Keratinocyte (primary cell): Measurements from ENCODE around the gene ITIH6. TPM values are rescaled to one million over a fixed set of nuclear protein-coding genes. Genes with fewer than 3 reads are reported as not detected.

Experiments
- DNase-seq: peaks from one replicate; pipeline ENCODE4 v3.0.0-alpha.2; 2011; ENCODE audit warnings: low read depth, missing footprints, low spot score
- FAIRE-seq: peaks from 2 replicates; lab custom pipeline; 2011; peaks lifted over from hg19 to GRCh38; lab: Jason Lieb, UNC
- H2AFZ ChIP-seq: 2 replicates; pipeline ENCODE4 v1.6.0; 2012; ENCODE audit warnings: low read length, control low read depth, inconsistent platforms; ENCODE audit not compliant: control insufficient read depth
- H3K27ac ChIP-seq: 2 replicates; pipeline ENCODE4 v1.5.1; 2011; ENCODE audit warnings: low read length; ENCODE audit not compliant: control insufficient read depth, insufficient read depth
- H3K27me3 ChIP-seq: 3 replicates; pipeline ENCODE4 v1.6.0; 2011; ENCODE audit warnings: low read length; ENCODE audit not compliant: control insufficient read depth, insufficient read depth; ENCODE audit errors: extremely low read depth
- H3K36me3 ChIP-seq, 2 experiments: 2 replicates in 1 of 2; 3 replicates in 1 of 2; pipeline ENCODE4 v1.5.1; 2011; ENCODE audit warnings: low read length in 2 of 2, mild to moderate bottlenecking in 1 of 2; ENCODE audit not compliant: control insufficient read depth in 2 of 2, insufficient read depth in 2 of 2; ENCODE audit errors: extremely low read depth in 1 of 2
- H3K4me1 ChIP-seq: 3 replicates; pipeline ENCODE4 v1.5.1; 2011; ENCODE audit warnings: low read length; ENCODE audit not compliant: control insufficient read depth, insufficient read depth; ENCODE audit errors: extremely low read depth
- H3K4me2 ChIP-seq: 3 replicates; pipeline ENCODE4 v1.6.0; 2011; ENCODE audit warnings: low read depth, low read length; ENCODE audit not compliant: control insufficient read depth, insufficient read depth; ENCODE audit errors: extremely low read depth
- H3K4me3 ChIP-seq, 3 experiments: fragments of 200-600 bp in 1 of 3; sonication (generic) in 1 of 3; 2 replicates in 2 of 3; 3 replicates in 1 of 3; pipeline ENCODE4 v1.5.1; 2011 to 2016; ENCODE audit warnings: low read length in 3 of 3, mild to moderate bottlenecking in 3 of 3, control low read depth in 2 of 3, inconsistent platforms in 1 of 3, low read depth in 1 of 3, mixed read lengths in 1 of 3, mixed run types in 1 of 3, moderate library complexity in 1 of 3; ENCODE audit not compliant: control insufficient read depth in 2 of 3, insufficient read depth in 2 of 3; ENCODE audit errors: extremely low read depth in 1 of 3
- H3K79me2 ChIP-seq: 2 replicates; pipeline ENCODE4 v1.6.0; 2012; ENCODE audit warnings: low read length; ENCODE audit not compliant: control insufficient read depth, insufficient read depth
- H3K9ac ChIP-seq: 3 replicates; pipeline ENCODE4 v1.6.0; 2011; ENCODE audit warnings: low read length; ENCODE audit not compliant: control insufficient read depth, insufficient read depth; ENCODE audit errors: extremely low read depth
- H3K9me1 ChIP-seq: 3 replicates; pipeline ENCODE4 v1.6.0; 2011; ENCODE audit warnings: low read length; ENCODE audit not compliant: control insufficient read depth, insufficient read depth; ENCODE audit errors: extremely low read depth
- H3K9me3 ChIP-seq: 2 replicates; pipeline ENCODE4 v1.5.1; 2012; ENCODE audit warnings: low read depth, low read length; ENCODE audit not compliant: control insufficient read depth
- H4K20me1 ChIP-seq: 3 replicates; pipeline ENCODE4 v1.6.0; 2011; ENCODE audit warnings: low read length; ENCODE audit not compliant: control insufficient read depth, insufficient read depth; ENCODE audit errors: extremely low read depth
- CTCF ChIP-seq, 3 experiments: IDR thresholded peaks in 1 of 3; conservative IDR thresholded peaks in 1 of 3; optimal IDR thresholded peaks in 1 of 3; 2 replicates in 2 of 3; 3 replicates in 1 of 3; pipeline versions ENCODE3 to v1.5.1; 2011; ENCODE audit warnings: low read length in 3 of 3, mild to moderate bottlenecking in 3 of 3, moderate library complexity in 2 of 3, control low read depth in 1 of 3, inconsistent platforms in 1 of 3; ENCODE audit not compliant: insufficient read depth in 2 of 3; ENCODE audit errors: extremely low read depth in 1 of 3
- EZH2 ChIP-seq: IDR thresholded peaks from one replicate; pipeline ENCODE4 v1.6.1; 2012; ENCODE audit warnings: inconsistent platforms, mild to moderate bottlenecking, low read length, moderate library complexity
- dilution Hi-C: fragments of 300-500 bp; cut with MboI; formaldehyde crosslinking; loops from one replicate; pipeline ENCODE4 v1.7.0; 2020; ENCODE audit warnings: low sequenced_read_pairs; ENCODE audit not compliant: extremely low pct_ligation_motif_present
- polyA plus RNA-seq, 5 experiments: library from polyadenylated mRNA; depleted of rRNA in 3 of 5; stranded (reverse) in 3 of 5; stranded (forward) in 1 of 5; unstranded in 1 of 5; fragments of >200 nt; gene quantifications; 1 replicate in 1 of 5; 2 replicates in 3 of 5; 3 replicates in 1 of 5; pipeline versions ENCODE4 v1.2.1 to v1.2.3, GENCODE V29; 2011 to 2012; ENCODE audit warnings: missing spikeins in 2 of 5, low read depth in 1 of 5, low replicate concordance in 1 of 5

The ITIH6 gene
- polyA plus RNA-seq, 1 donor (not counting 4 experiments of a cell fraction or from before 2014, with no cell fraction given): not detected

GRCh38 chrX:54808109-54808604, 10.1 kb upstream of the ITIH6 start:
- TF ChIP-seq EZH2 (no peak), CTCF (optimal IDR thresholded peaks at IDR 0.05 in 1 of 3, IDR thresholded peaks at IDR 0.05 in 1 of 3, conservative IDR thresholded peaks at IDR 0.05 in 1 of 3; ENCODE audit: extremely low read depth in 1 of 3, insufficient read depth in 2 of 3, low read length in 3 of 3) (no peak)
- Histone ChIP-seq H3K4me1 (peaks cover 8% of the 10 kb centered on the region), H3K36me3 (peaks cover 1 to 6% of the 10 kb centered on the region in 2 experiments), H3K79me2 (peaks cover 12% of the 10 kb centered on the region), H3K27ac (peak overlapping the region; percentile 54), H3K9me3 (no peaks in the 10 kb centered on the region), H3K4me2 (peak overlapping the region; percentile 81), H2AFZ (peak overlapping the region; percentile 85), H3K9ac (peak overlapping the region; percentile 78), H4K20me1 (no peaks in the 10 kb centered on the region), H3K27me3 (no peaks in the 10 kb centered on the region), H3K9me1 (no peaks in the 10 kb centered on the region), H3K4me3 (peak overlapping the region; percentile 57 to 75 (median 73))
- DNase-seq: no peak
- no peak for FAIRE-seq
- dilution Hi-C loops: no loop called here

GRCh38 chrX:54807524-54808108, 9.6 kb upstream of the ITIH6 start, which contains the start of gene MAGED2:
Gene MAGED2 (plus strand): TSS chrX:54807745. CDS start chrX:54809332, 1,587 bp downstream.
- no peak for DNase-seq
- peaks cover 1 to 6% of the 10 kb centered on the region in 2 experiments for H3K36me3 ChIP-seq
- H3K9me3 ChIP-seq: no peaks in the 10 kb centered on the region
- TF ChIP-seq CTCF (optimal IDR thresholded peaks at IDR 0.05 in 1 of 3, IDR thresholded peaks at IDR 0.05 in 1 of 3, conservative IDR thresholded peaks at IDR 0.05 in 1 of 3; ENCODE audit: extremely low read depth in 1 of 3, insufficient read depth in 2 of 3, low read length in 3 of 3) (no peak), EZH2 (no peak)
- peak within 1 kb of the TSS; percentile 78 for H3K9ac ChIP-seq
- H3K27ac ChIP-seq: peak within 1 kb of the TSS; percentile 54
- no peaks in the 10 kb centered on the region for H3K9me1 ChIP-seq
- no peak for FAIRE-seq
- peak within 1 kb of the TSS; percentile 57 to 75 (median 73) for H3K4me3 ChIP-seq
- H3K4me2 ChIP-seq: peak within 1 kb of the TSS; percentile 81
- peak within 1 kb of the TSS; percentile 85 for H2AFZ ChIP-seq
- H4K20me1 ChIP-seq: no peaks in the 10 kb centered on the region
- no peaks in the 10 kb centered on the region for H3K27me3 ChIP-seq
- H3K4me1 ChIP-seq: peaks cover 8% of the 10 kb centered on the region
- dilution Hi-C loops: no loop called here
- H3K79me2 ChIP-seq: peaks cover 12% of the 10 kb centered on the region
